Fibroblast of skin of scalp (primary cell): ENCODE measurements around the gene RNF212.

ENCODE experiments used
- DNase-seq: peaks from one replicate; pipeline ENCODE4 v3.0.0-alpha.2; 2013

The RNF212 gene

DNA sequence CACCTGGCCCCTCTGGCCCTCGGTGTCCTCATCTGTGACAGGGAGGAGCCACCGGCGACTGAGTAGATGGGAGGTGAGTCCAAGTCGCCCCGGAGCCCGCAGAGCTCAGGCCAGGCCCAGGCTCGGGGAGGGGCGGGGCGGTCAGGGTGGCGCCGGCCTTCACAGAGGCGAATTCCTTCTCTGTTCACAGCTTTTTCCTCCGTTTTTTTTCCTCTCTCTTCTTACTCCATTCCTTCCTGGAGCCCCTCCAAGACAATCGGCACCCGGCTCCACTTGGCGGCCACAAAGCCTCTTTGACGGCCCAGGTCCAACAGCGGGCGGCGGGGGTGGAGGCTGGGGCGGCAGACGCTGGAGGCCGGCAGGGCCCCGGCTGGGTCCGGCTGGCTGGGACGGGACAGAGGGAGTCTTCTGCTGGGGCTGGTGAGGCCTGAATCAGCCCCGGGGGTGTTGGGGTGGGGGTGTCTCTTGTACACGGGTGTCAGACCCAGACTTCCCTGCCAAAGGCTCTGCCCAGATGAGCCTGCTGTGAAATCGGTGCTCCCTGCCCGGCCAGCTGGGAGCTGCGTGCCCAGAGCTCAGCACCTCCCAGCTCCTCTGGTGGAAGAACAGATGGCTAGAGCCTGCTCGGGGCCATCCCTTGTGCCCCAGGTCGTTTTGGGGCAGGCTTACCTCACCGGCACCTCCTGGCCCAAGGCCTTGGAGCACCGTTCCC is 79.4 kb downstream of the RNF212 start:
- DNase-seq: peak; percentile 47

DNA sequence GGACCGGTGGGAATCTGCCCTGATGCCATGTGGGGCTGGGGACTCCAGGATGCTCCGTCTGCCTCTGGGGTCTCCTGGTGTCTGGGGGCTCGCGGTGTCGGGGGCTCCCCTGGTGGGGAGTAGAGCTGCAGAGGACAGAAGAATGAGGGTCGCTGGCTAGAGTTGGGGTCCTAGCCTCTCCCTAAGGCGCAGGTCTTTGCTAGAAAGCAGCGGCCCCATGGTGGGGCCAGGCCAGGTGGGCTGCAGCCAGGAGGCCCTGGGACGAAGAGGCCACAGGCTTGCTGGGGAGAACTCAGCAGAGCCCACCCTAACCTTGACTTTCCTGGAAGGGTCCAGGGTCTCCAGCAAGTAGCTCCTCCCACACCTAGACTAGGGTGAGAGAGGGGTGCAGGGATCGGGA is 80.5 kb downstream of the RNF212 start:
- DNase-seq: no peak

DNA sequence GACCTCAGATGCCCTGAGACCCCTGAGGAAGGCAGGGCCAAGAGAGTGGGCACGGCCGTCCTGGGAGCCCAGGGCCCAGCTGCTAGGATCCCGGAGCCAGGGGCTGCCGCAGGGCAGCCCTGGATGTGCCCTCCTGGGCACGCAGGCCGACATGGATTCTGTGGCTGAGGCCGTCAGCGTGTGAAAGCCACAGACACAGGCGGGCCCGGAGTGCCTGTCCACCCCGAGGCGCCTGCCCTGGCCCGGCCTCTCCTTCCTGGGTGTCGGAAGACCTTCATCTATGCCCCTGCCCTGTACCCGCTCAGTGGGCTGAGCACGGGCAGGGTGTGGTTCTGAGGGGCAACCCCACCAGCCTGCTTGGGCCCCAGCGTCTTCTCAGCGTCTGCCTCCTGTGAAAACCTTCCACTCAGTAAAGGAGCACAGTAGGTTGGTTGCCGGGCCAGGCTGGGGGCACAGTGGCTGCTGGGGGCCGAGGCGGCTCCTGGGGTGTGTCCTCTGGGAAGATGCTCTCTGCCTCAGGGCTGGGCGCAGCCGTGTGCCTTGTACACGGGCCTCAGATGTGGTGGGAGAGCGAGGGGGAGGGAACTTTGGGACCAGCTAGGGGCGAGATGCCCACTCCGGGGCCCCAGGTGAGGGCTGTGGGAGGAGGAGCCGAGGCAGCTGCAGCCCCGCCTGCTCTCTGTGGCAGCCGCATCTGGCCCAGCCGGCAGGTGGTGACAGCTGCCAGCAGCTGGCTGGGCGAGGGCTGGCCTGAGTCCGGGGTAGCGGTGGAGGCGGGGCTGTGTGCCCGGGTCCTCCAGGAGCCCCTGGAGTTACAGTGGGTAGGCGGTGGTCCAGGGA is 81.2 kb downstream of the RNF212 start:
- no peak for DNase-seq

GRCh38 chr4:1031346-1031745 is 82.0 kb downstream of the RNF212 start:
- DNase-seq: no peak

DNA sequence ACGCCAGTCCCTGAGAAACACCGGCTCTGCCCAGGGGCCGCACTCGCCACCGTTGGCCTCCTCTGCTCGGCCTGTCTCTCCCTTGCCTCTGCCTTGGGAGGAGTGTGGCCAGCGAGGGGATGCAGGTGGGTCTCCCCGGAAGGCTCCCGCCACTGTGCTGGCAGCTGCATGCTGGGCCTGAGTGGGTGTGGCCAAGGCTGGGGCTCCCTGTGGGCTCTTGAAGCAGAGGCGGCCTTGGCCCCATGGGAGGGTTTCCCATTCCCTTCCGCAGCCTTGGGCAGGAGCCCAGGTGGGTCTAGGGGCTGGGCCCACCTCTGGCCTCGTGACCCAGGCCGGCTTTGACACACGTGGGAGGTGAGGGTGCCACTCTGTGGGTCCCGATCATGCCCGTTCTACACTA is 82.8 kb downstream of the RNF212 start:
- no peak for DNase-seq

DNA sequence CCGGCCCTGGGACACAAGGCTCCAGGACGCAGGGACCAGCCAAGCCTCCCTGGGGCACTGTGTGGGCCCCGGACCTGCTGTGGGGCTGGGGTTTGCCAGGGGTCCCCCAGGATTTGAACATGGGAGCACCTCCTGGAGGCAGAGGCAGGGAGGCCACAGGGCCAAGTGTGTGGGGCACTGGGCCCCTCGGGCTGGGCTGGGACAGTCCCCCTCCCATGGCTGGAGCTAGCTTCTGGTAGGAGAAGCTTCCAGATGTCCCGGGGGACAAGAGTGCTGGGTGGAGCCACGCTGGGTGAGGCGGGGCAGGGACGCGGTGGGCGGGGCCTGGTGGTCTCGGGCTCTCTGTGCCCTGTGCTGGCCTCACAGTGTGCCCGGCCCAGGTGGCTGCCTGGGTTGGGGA is 83.3 kb downstream of the RNF212 start:
- DNase-seq: no peak

- DNase-seq: no peak
Measured at GRCh38 chr4:1029529-1029928, 83.8 kb downstream of the RNF212 start.

- DNase-seq: no peak
Measured at GRCh38 chr4:1028574-1029220, 84.7 kb downstream of the RNF212 start.

- DNase-seq: no peak
Measured at GRCh38 chr4:1027915-1028238, 85.5 kb downstream of the RNF212 start.

- DNase-seq: no peak
Measured at GRCh38 chr4:1027219-1027914, 86.0 kb downstream of the RNF212 start.

GRCh38 chr4:1026115-1026514 is 87.2 kb downstream of the RNF212 start:
- DNase-seq: no peak

DNA sequence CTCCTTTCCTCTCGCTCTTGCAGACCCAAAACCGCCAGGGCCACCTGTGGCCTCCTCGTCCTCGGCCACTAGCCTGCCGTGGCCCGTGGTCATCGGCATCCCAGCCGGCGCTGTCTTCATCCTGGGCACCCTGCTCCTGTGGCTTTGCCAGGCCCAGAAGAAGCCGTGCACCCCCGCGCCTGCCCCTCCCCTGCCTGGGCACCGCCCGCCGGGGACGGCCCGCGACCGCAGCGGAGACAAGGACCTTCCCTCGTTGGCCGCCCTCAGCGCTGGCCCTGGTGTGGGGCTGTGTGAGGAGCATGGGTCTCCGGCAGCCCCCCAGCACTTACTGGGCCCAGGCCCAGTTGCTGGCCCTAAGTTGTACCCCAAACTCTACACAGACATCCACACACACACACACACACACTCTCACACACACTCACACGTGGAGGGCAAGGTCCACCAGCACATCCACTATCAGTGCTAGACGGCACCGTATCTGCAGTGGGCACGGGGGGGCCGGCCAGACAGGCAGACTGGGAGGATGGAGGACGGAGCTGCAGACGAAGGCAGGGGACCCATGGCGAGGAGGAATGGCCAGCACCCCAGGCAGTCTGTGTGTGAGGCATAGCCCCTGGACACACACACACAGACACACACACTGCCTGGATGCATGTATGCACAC is 88.3 kb downstream of the RNF212 start:
- DNase-seq: no peak

DNA sequence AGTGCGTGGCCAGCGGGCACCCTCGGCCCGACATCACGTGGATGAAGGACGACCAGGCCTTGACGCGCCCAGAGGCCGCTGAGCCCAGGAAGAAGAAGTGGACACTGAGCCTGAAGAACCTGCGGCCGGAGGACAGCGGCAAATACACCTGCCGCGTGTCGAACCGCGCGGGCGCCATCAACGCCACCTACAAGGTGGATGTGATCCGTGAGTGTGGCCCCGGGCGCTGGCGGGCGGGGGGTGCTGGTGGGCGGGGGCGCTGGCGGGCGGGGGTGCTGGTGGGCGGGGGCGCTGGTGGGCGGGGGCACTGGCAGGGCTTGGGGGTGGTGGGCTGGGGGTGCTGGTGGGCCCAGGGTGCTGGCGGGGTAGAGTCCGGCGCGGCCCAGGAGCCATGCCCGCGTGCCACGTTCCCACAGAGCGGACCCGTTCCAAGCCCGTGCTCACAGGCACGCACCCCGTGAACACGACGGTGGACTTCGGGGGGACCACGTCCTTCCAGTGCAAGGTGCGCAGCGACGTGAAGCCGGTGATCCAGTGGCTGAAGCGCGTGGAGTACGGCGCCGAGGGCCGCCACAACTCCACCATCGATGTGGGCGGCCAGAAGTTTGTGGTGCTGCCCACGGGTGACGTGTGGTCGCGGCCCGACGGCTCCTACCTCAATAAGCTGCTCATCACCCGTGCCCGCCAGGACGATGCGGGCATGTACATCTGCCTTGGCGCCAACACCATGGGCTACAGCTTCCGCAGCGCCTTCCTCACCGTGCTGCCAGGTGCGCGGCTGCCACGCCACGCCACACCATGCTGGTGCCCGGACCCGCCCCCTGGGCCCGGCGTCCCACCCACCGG is 89.2 kb downstream of the RNF212 start:
- no peak for DNase-seq

DNA sequence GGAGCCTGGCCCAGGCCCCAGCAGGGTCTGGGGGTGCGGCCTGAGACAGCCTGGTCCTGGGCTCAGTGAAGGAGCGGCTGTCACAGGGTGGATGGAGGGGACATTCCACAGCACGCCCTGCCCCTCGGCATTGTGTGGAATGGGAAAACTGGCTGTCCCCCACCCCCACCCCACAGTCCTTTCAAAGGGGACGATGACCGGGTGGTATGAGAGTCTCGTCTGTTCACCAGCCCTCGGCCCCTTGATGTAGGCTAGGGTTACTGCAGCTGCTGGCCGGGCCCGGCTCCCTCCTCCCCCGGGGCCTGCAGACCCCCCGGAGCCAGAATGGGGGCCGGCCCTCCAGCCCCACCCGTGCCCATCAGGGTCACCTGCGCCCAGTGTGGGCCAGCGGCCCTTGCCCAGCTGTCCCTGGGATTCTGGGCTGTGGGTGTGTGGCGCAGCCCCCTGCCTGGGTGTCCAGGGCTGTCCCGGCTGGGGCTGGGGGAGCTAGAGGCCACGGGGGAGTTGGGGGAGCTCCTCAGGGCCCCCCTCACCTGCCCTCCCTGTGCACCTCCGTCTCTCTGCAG is 90.2 kb downstream of the RNF212 start:
- DNase-seq: no peak

- DNase-seq: no peak
Measured at GRCh38 chr4:1022739-1023066, 90.7 kb downstream of the RNF212 start.

DNA sequence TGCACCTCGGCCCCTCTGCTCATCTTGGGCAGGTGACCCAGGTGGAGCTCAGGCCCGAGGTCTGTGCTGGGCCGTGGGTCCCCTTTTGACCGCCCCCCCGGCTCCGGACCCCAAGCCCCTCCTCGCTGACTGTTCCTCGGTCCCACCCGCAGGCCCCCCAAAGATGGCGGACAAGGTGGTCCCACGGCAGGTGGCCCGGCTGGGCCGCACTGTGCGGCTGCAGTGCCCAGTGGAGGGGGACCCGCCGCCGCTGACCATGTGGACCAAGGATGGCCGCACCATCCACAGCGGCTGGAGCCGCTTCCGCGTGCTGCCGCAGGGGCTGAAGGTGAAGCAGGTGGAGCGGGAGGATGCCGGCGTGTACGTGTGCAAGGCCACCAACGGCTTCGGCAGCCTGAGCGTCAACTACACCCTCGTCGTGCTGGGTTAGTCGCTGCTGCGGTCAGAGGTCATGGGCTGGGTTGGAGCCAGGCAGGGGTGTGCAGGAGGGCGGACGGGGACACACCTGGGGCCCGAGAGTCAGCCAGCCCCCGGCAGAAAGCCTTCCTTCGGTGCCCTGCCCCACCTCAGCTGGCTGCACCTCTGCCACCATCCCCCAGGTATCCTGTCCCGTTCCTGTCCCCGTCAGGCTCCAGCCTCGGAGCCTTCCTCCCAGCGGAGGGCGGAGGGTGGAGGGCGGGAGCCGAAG is 91.2 kb downstream of the RNF212 start:
- DNase-seq: no peak
